Thyroid gland (tissue), 4 donors: Measurements from ENCODE around the gene RNF167. TPM values are rescaled to one million over a fixed set of nuclear protein-coding genes. Genes with fewer than 3 reads are reported as not detected.

ENCODE experiments used
- DNase-seq, 2 donors: peaks; one replicate each; pipeline ENCODE4 v3.0.0-alpha.2; 2019
- H3K27ac ChIP-seq, 3 donors: fragments of 200-600 bp; sonication (generic); 1 replicate in 2 of 3; 2 replicates in 1 of 3; pipeline ENCODE4 v1.5.1; 2016 to 2019; ENCODE audit warnings: mild to moderate bottlenecking in 1 of 3, moderate library complexity in 1 of 3
- H3K27me3 ChIP-seq: fragments of 200-600 bp; sonication (generic); one replicate; pipeline ENCODE4 v1.5.1; 2019
- H3K36me3 ChIP-seq, 2 donors: fragments of 200-600 bp; sonication (generic); one replicate each; pipeline ENCODE4 v1.5.1; 2016 to 2019
- H3K4me1 ChIP-seq, 2 donors: fragments of 200-600 bp; sonication (generic); one replicate each; pipeline ENCODE4 v1.5.1; 2017 to 2019
- H3K4me3 ChIP-seq, 3 donors: fragments of 200-600 bp; sonication (generic); replicated peaks in 1 of 3; 1 replicate in 2 of 3; 2 replicates in 1 of 3; pipeline ENCODE4 v1.5.1; 2016; ENCODE audit warnings: mild to moderate bottlenecking in 1 of 3
- H3K9me3 ChIP-seq: fragments of 200-600 bp; sonication (generic); one replicate; pipeline ENCODE4 v1.5.1; 2017
- POLR2A ChIP-seq, 2 donors: fragments of 450-650 bp; IDR thresholded peaks; one replicate each; pipeline ENCODE4 v1.6.1; 2017; ENCODE audit warnings: antibody characterized with exemption in 2 of 2, mild to moderate bottlenecking in 2 of 2, moderate library complexity in 1 of 2
- WGBS, 2 donors: methylation state at CpG; one replicate each; pipeline ENCODE4 v1.1.5; 2017; 5-methylcytosine and 5-hydroxymethylcytosine counted together
- intact Hi-C: fragments of 100-400 bp; cut with DNase I; formaldehyde crosslinking; loops from one replicate; pipeline ENCODE4 v1.15.1; 2023
- total RNA-seq, 4 donors: library from RNA; depleted of rRNA; stranded (reverse); fragments of >200 nt; gene quantifications; one replicate each; pipeline ENCODE4 v1.2.3, GENCODE V29; 2016
- TF ChIP-seq, protein P1 (sequence below), 6 experiments: fragments of 200-600 bp in 3 of 6; fragments of 450-650 bp in 3 of 6; sonication (generic) in 3 of 6; IDR thresholded peaks; one replicate each; pipeline ENCODE4 v1.5.1; 2016 to 2019; ENCODE audit warnings: antibody characterized with exemption in 6 of 6, mild to moderate bottlenecking in 2 of 6, inconsistent platforms in 1 of 6, moderate library complexity in 1 of 6

The RNF167 gene
- total RNA-seq, 4 donors from 2014 or later = 47.1 to 77.0 (median 67.2) TPM

DNA sequence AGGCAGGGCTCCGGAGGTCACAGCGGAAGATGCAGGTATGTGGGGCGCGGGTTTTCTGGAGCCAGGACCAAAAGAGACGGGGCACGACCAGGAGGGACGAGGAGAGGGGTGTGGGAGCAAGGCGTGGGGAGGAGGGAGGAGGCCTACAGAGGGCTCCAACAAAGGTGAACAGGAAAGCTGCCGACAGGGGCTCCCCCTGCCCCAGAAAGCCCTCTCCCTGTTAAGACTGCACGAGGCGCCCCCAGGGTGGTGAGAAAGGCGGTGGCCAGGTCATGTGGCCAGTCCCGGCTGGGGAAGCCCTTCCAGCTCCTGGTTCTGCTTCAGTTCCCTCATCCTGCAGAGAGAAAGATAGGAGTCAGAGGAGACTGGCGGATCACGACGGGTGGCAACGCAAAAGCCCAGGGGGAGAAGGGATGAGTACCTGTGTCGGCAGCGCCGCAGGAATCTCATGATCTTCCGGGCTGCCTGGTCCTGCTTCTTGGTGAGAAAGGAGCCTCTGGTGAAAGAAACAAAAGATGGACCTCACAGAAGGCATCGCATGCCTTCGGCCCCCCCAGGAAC is 28.5 kb downstream of the RNF167 start:
- Histone ChIP-seq H3K27ac (peak overlapping the region; percentile 69 to 93 (median 90)), H3K36me3 (peaks cover 16 to 18% of the 10 kb centered on the region in 2 donors), H3K4me3 (peak overlapping the region in 1 of 3 donors; percentile 43), H3K27me3 (no peaks in the 10 kb centered on the region), H3K9me3 (no peaks in the 10 kb centered on the region), H3K4me1 (peaks cover 20 to 26% of the 10 kb centered on the region in 2 donors)
- DNase-seq = peak; percentile 64 to 67
- TF ChIP-seq, protein P1, sequence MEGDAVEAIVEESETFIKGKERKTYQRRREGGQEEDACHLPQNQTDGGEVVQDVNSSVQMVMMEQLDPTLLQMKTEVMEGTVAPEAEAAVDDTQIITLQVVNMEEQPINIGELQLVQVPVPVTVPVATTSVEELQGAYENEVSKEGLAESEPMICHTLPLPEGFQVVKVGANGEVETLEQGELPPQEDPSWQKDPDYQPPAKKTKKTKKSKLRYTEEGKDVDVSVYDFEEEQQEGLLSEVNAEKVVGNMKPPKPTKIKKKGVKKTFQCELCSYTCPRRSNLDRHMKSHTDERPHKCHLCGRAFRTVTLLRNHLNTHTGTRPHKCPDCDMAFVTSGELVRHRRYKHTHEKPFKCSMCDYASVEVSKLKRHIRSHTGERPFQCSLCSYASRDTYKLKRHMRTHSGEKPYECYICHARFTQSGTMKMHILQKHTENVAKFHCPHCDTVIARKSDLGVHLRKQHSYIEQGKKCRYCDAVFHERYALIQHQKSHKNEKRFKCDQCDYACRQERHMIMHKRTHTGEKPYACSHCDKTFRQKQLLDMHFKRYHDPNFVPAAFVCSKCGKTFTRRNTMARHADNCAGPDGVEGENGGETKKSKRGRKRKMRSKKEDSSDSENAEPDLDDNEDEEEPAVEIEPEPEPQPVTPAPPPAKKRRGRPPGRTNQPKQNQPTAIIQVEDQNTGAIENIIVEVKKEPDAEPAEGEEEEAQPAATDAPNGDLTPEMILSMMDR (IDR thresholded peaks at IDR 0.05) = no peak
- TF ChIP-seq POLR2A (IDR thresholded peaks at IDR 0.05) = no peak
- WGBS, 2 donors = 24 to 27% methylated on average over 23 of the region's 23 CpGs
- intact Hi-C loops = no loop called here

GRCh38 chr17:4969047-4969550 is 29.0 kb downstream of the RNF167 start:
- DNase-seq = no peak

DNA sequence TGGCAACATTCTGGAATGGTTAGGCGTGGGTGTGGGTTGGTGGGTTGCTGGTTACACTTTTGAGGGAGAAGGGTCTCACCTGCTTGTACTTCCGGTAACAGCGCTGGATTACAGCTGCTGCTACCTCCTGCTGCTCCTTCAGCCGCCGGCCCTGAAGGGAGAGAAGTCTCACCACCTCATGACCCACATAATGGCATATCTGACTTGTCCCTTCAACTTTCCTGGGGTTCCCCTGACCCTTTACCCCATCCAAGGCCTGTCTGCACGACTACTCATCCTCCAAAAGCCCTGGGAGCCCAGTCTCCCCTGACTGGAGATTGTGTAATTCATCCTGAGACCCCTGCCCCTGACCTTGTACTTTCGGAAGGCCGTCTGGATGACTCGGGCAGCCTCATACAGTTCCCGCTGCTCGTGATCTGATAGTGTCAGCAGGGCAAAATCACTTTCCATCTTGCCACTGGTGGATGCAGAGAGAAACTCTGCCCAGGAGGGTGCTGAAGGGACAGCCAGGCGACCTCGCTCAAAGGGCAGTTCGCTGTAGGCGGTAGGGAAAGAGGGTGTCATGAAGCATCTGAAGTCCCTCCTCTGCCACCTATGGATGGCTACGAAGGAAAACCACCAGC is 29.6 kb downstream of the RNF167 start:
- peaks cover 20 to 26% of the 10 kb centered on the region in 2 donors for H3K4me1 ChIP-seq
- DNase-seq = no peak
- WGBS, 2 donors = 88 to 89% methylated on average over 16 of the region's 16 CpGs

More at GRCh38 chr17:4969047-4969550, 29.0 kb downstream of the RNF167 start:
- Histone ChIP-seq H3K4me3 (peak overlapping the region in 1 of 3 donors; percentile 43), H3K27me3 (no peaks in the 10 kb centered on the region), H3K4me1 (peaks cover 20 to 26% of the 10 kb centered on the region in 2 donors), H3K9me3 (no peaks in the 10 kb centered on the region), H3K36me3 (peaks cover 18 to 20% of the 10 kb centered on the region in 2 donors), H3K27ac (peak overlapping the region in 2 of 3 donors; percentile 90 to 93)
- intact Hi-C loops = no loop called here
- WGBS, 2 donors = 64 to 67% methylated on average over 15 of the region's 15 CpGs
- no peak for TF ChIP-seq POLR2A (IDR thresholded peaks at IDR 0.05)
- TF ChIP-seq, protein P1 (IDR thresholded peaks at IDR 0.05) = no peak

GRCh38 chr17:4970273-4970672 is 30.2 kb downstream of the RNF167 start:
- TF ChIP-seq POLR2A (IDR thresholded peaks at IDR 0.05) = no peak
- TF ChIP-seq, protein P1 (IDR thresholded peaks at IDR 0.05) = no peak
- no peak overlapping the region for H3K4me3 ChIP-seq
- intact Hi-C loops = no loop called here
- peaks cover 20 to 25% of the 10 kb centered on the region in 2 donors for H3K4me1 ChIP-seq
- no peak for DNase-seq
- H3K9me3 ChIP-seq = no peaks in the 10 kb centered on the region
- WGBS, 2 donors = 91 to 95% methylated on average over 8 of the region's 8 CpGs
- no peaks in the 10 kb centered on the region for H3K27me3 ChIP-seq
- H3K27ac ChIP-seq = no peak overlapping the region
- peaks cover 20 to 22% of the 10 kb centered on the region in 2 donors for H3K36me3 ChIP-seq

More for the DNA sequence above, 29.6 kb downstream of the RNF167 start:
- no peak overlapping the region for H3K4me3 ChIP-seq
- H3K9me3 ChIP-seq = no peaks in the 10 kb centered on the region
- H3K27ac ChIP-seq = peak overlapping the region in 2 of 3 donors; percentile 15 to 93
- intact Hi-C loops = no loop called here
- no peaks in the 10 kb centered on the region for H3K27me3 ChIP-seq
- TF ChIP-seq POLR2A (IDR thresholded peaks at IDR 0.05) = no peak
- TF ChIP-seq, protein P1 (IDR thresholded peaks at IDR 0.05) = no peak
- H3K36me3 ChIP-seq = peaks cover 20 to 22% of the 10 kb centered on the region in 2 donors

DNA sequence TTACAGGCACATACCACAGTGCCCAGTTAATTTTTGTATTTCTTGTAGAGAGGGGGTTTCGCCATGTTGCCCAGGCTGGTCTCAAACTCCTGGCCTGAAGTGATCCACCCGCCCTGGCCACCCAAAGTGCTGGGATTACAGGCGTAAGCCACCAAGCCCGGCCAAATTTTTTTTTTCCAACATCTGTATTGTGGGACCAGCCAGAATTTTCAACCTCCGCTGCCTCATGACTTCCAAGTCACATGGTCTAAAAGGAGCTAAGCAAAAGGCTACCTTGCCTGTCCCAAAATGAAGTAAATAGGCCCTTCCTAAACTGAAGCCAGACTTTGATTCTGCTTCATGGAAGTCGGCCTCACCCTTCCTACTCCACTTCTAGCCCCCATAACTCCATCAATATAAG is 31.8 kb downstream of the RNF167 start:
- Histone ChIP-seq H3K36me3 (peaks cover 22 to 29% of the 10 kb centered on the region in 2 donors), H3K27ac (no peak overlapping the region), H3K4me1 (peaks cover 11 to 14% of the 10 kb centered on the region in 2 donors), H3K9me3 (no peaks in the 10 kb centered on the region), H3K4me3 (no peak overlapping the region), H3K27me3 (no peaks in the 10 kb centered on the region)
- no peak for TF ChIP-seq POLR2A (IDR thresholded peaks at IDR 0.05)
- TF ChIP-seq, protein P1 (IDR thresholded peaks at IDR 0.05) = no peak
- 87 to 89% methylated on average over 6 of the region's 6 CpGs for WGBS, 2 donors
- no peak for DNase-seq
- intact Hi-C loops = no loop called here
